Measurements from ENCODE around the gene SYNE1.

GRCh38 chr6:152636021-152636608, 1.0 kb downstream of the SYNE1 start:
- TF ChIP-seq, protein P1, sequence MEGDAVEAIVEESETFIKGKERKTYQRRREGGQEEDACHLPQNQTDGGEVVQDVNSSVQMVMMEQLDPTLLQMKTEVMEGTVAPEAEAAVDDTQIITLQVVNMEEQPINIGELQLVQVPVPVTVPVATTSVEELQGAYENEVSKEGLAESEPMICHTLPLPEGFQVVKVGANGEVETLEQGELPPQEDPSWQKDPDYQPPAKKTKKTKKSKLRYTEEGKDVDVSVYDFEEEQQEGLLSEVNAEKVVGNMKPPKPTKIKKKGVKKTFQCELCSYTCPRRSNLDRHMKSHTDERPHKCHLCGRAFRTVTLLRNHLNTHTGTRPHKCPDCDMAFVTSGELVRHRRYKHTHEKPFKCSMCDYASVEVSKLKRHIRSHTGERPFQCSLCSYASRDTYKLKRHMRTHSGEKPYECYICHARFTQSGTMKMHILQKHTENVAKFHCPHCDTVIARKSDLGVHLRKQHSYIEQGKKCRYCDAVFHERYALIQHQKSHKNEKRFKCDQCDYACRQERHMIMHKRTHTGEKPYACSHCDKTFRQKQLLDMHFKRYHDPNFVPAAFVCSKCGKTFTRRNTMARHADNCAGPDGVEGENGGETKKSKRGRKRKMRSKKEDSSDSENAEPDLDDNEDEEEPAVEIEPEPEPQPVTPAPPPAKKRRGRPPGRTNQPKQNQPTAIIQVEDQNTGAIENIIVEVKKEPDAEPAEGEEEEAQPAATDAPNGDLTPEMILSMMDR (IDR thresholded peaks at IDR 0.05), result no peak
- TF ChIP-seq EP300 (IDR thresholded peaks at IDR 0.05) (no peak), POLR2A (IDR thresholded peaks at IDR 0.05) (no peak), POLR2AphosphoS5 (IDR thresholded peaks at IDR 0.05) (peak in 1 of 3 donors; percentile 36)
